NB4 (cell line): ENCODE results near the gene TIMM17A.

Experiments used
- DNase-seq: peaks from one replicate; pipeline ENCODE4 v3.0.0; 2010; ENCODE audit warnings: low read depth
- H3K4me3 ChIP-seq: one replicate; pipeline ENCODE4 v1.5.1; 2011; ENCODE audit warnings: mild to moderate bottlenecking, low read depth, low read length, moderate library complexity
- MYC ChIP-seq: IDR thresholded peaks from 2 replicates; pipeline ENCODE4 v1.6.1; 2011; ENCODE audit warnings: low read depth, low read length
- POLR2A ChIP-seq: IDR thresholded peaks from 2 replicates; pipeline ENCODE4 v1.6.1; 2011; ENCODE audit warnings: mild to moderate bottlenecking; ENCODE audit not compliant: insufficient read length; ENCODE audit errors: extremely low read depth
- TF ChIP-seq, protein P1 (sequence below): IDR thresholded peaks from one replicate; pipeline ENCODE4 v1.5.1; 2012; ENCODE audit warnings: low read depth, low read length
- TF ChIP-seq, protein P2 (sequence below): IDR thresholded peaks from 2 replicates; pipeline ENCODE4 v1.6.1; 2011; ENCODE audit warnings: low read depth, low read length

TIMM17A gene

DNA sequence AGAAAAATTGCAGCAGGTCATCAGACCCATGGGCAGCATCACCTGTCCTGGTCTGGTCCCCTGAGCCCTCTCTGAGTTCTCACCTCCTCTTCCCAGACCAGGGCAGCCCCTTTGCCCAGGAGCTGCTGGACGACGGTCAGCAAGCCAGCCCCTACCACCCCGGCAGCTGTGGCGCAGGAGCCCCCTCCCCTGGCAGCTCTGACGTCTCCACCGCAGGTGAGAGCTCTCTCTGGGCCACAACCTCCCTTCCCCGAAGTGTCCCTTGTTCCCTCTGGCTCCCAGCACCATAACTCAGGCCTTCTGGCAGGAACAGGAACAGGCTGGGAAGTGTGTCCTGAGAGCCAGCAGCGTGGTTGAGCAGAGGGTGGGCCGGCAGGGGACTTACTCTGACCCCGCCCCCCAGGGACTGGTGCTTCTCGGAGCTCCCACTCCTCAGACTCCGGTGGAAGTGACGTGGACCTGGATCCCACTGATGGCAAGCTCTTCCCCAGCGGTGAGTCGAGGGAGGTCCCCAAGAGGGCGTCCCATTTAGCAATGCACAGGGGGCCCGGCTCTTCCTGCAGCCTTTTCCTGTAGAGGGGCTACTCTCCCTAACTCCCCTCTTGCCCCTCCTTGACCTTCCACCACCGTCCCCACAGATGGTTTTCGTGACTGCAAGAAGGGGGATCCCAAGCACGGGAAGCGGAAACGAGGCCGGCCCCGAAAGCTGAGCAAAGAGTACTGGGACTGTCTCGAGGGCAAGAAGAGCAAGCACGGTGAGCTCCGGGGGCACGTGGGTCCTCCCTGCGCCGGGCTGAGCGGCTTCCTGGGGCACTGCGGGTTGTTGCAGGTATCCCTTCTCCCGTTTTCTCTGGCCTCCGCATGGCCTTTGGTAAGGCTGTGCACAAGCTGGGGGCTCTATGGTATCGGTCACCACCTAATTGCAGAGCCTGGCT lies 57.5 kb downstream of the TIMM17A start:
- no peak for DNase-seq
- TF ChIP-seq, protein P1, sequence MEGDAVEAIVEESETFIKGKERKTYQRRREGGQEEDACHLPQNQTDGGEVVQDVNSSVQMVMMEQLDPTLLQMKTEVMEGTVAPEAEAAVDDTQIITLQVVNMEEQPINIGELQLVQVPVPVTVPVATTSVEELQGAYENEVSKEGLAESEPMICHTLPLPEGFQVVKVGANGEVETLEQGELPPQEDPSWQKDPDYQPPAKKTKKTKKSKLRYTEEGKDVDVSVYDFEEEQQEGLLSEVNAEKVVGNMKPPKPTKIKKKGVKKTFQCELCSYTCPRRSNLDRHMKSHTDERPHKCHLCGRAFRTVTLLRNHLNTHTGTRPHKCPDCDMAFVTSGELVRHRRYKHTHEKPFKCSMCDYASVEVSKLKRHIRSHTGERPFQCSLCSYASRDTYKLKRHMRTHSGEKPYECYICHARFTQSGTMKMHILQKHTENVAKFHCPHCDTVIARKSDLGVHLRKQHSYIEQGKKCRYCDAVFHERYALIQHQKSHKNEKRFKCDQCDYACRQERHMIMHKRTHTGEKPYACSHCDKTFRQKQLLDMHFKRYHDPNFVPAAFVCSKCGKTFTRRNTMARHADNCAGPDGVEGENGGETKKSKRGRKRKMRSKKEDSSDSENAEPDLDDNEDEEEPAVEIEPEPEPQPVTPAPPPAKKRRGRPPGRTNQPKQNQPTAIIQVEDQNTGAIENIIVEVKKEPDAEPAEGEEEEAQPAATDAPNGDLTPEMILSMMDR = no peak
- TF ChIP-seq, protein P2, sequence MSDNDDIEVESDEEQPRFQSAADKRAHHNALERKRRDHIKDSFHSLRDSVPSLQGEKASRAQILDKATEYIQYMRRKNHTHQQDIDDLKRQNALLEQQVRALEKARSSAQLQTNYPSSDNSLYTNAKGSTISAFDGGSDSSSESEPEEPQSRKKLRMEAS = no peak
- TF ChIP-seq POLR2A = no peak
- TF ChIP-seq MYC = no peak
- no peak overlapping the region for H3K4me3 ChIP-seq

DNA sequence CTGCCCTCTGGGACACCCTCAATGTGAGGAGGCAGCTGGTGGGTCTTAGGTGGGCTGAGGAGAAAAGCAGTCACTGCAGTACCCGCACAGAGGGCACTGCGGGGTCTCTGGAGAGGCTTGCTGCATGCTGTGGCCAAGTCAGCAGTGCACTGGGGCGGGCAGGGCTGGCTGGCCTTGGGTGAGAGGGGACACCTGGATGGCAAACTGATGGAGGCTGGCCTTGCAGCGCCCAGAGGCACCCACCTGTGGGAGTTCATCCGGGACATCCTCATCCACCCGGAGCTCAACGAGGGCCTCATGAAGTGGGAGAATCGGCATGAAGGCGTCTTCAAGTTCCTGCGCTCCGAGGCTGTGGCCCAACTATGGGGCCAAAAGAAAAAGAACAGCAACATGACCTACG lies 58.3 kb downstream of the TIMM17A start:
- no peak overlapping the region for H3K4me3 ChIP-seq
- DNase-seq = no peak
- TF ChIP-seq POLR2A (no peak), MYC (no peak)
- TF ChIP-seq, protein P2 = no peak
- TF ChIP-seq, protein P1 = no peak

DNA sequence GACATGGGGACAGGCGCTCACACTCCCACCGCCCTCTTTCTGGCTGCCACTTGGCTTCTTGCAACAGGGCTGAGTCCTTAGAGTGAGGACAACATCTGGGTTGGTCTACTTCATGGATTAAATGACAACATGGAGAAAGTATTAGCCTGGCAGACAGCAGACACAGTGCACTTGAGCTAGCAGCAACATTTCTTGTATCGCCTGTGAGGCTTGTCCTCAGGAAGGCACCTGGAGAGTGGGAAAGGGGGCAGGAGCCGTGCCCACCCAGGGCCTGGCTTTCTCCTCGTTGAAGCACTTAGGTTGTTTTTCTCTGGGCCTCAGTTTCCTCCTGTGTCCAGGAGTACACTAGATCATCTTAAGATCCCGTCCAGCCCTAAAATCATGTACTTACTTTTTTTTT lies 58.8 kb downstream of the TIMM17A start:
- TF ChIP-seq, protein P2 = no peak
- TF ChIP-seq MYC = no peak
- TF ChIP-seq POLR2A = no peak
- no peak overlapping the region for H3K4me3 ChIP-seq
- DNase-seq = no peak

DNA sequence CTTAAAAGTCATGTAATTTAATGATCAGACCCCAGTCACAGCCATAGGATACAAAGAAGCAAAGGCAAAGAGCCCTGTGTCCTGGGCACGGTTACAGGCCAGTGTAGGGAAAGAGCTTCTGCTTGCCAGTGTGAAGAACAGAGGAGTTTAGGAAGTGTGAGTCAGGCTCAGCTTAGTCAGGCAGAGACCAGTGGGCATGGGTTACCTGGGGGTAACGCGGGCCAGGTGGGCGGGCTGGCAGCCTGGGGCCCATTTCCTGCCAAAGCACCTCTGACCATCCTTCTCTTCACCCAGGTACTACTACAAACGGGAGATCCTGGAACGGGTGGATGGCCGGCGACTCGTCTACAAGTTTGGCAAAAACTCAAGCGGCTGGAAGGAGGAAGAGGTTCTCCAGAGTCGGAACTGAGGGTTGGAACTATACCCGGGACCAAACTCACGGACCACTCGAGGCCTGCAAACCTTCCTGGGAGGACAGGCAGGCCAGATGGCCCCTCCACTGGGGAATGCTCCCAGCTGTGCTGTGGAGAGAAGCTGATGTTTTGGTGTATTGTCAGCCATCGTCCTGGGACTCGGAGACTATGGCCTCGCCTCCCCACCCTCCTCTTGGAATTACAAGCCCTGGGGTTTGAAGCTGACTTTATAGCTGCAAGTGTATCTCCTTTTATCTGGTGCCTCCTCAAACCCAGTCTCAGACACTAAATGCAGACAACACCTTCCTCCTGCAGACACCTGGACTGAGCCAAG lies 59.8 kb downstream of the TIMM17A start:
- TF ChIP-seq POLR2A (no peak), MYC (no peak)
- TF ChIP-seq, protein P1 = no peak
- TF ChIP-seq, protein P2 = no peak
- no peak overlapping the region for H3K4me3 ChIP-seq
- no peak for DNase-seq

DNA sequence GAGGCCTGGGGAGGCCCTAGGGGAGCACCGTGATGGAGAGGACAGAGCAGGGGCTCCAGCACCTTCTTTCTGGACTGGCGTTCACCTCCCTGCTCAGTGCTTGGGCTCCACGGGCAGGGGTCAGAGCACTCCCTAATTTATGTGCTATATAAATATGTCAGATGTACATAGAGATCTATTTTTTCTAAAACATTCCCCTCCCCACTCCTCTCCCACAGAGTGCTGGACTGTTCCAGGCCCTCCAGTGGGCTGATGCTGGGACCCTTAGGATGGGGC lies 60.3 kb downstream of the TIMM17A start:
- no peak for TF ChIP-seq POLR2A
- no peak for TF ChIP-seq MYC
- TF ChIP-seq, protein P2 = no peak
- TF ChIP-seq, protein P1 = no peak
- no peak for DNase-seq
- no peak overlapping the region for H3K4me3 ChIP-seq
